IPS-NIHi7 (cell line): Measurements from ENCODE around the gene TNNI2.
A peak's percentile ranks its signal among the peaks of the same experiment; 100 is the strongest.

Experiments used
- DNase-seq: peaks from one replicate; pipeline ENCODE4 v3.0.0; 2012; ENCODE audit warnings: mixed read lengths; ENCODE audit errors: extremely low spot score

The TNNI2 gene

GRCh38 chr11:1834779-1835670, 3.8 kb upstream of the TNNI2 start, which contains the start of gene SYT8:
SYT8 (plus strand) TSS chr11:1834990; CDS start chr11:1835106, 116 bp downstream.
- no peak for DNase-seq

GRCh38 chr11:1835671-1836010, 3.1 kb upstream of the TNNI2 start:
- no peak for DNase-seq

- no peak for DNase-seq
These were observed 2.5 kb upstream of the TNNI2 start for GRCh38 chr11:1836011-1836945.

DNA sequence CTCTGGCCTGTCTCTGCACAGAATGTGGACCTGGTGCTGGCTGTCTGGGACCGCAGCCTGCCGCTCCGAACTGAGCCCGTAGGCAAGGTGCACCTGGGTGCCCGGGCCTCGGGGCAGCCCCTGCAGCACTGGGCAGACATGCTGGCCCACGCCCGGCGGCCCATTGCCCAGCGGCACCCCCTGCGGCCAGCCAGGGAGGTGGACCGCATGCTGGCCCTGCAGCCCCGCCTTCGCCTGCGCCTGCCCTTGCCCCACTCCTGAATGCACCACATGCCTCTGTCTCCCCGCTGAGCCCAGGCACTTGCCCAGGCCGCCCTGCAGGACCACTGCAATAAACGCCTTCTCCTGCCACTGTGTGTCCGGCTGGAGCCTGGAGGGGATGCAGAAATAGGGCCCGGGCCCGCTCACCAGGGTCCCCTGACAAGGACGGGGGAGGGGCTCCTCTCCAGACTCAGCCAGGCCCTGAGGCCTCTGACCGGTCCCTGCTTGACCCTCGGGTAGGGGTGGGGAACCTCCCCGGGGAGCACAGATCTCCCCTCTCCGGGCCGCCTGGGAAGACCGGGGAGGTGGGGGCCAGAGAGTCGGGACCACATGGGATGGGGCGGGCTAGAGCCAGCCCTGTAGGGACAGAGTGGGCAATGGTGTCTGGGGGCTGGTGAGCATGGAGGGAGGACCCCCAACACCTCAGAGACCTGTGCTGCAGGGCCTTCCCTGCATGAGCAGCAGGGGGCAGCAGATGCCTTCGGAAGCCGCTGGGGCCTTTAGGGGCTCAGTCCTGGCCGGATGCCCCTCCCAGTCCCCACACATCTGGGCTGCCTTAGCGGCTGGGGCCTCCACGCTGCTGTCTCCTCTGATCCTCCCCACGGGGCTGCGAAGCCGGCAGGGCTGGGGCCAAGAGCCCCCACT, 1.4 kb upstream of the TNNI2 start:
- DNase-seq, result peak; percentile 91

GRCh38 chr11:1838077-1838425, 730 bp upstream of the TNNI2 start:
- no peak for DNase-seq

DNA sequence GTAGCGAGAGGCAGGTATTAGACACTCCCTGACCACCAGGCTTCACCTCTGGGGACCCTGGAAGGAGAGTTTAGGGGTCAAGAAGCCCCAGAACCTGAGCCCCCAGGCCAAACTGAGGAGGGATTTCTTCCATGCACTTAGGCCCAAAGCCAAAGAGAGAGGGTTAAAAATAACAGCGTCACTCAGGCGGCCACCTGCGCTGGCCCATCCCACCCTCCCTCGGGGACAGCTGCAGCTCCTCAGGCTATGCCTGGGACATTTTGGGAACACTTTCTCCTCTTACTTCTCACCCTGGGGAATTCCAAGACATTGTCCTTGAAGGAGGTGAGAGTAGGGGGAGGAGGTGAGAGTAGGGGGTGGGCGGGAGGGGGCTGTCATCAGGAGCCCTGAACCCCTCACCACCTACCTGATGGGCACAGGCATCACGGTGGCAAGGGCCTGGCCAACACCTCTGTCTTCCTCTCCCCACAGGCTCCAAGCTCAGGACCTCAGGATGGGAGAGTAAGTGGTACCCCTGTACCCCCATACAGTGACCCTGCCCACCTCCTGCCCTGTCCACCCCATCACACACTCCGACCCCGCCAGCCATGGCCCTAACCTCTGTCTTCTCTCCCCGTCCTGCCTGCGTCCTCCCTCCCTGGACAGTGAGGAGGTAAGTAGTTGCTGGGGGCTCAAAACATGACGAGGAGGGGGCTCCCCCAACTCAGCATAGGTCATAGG, 583 bp downstream of the TNNI2 start:
- DNase-seq, result no peak

GRCh38 chr11:1839924-1840779, 1.4 kb downstream of the TNNI2 start:
- no peak for DNase-seq

- no peak for DNase-seq
These were observed 2.1 kb downstream of the TNNI2 start for GRCh38 chr11:1840780-1841480.

- no peak for DNase-seq
These were observed 2.8 kb downstream of the TNNI2 start for GRCh38 chr11:1841511-1842148.

DNA sequence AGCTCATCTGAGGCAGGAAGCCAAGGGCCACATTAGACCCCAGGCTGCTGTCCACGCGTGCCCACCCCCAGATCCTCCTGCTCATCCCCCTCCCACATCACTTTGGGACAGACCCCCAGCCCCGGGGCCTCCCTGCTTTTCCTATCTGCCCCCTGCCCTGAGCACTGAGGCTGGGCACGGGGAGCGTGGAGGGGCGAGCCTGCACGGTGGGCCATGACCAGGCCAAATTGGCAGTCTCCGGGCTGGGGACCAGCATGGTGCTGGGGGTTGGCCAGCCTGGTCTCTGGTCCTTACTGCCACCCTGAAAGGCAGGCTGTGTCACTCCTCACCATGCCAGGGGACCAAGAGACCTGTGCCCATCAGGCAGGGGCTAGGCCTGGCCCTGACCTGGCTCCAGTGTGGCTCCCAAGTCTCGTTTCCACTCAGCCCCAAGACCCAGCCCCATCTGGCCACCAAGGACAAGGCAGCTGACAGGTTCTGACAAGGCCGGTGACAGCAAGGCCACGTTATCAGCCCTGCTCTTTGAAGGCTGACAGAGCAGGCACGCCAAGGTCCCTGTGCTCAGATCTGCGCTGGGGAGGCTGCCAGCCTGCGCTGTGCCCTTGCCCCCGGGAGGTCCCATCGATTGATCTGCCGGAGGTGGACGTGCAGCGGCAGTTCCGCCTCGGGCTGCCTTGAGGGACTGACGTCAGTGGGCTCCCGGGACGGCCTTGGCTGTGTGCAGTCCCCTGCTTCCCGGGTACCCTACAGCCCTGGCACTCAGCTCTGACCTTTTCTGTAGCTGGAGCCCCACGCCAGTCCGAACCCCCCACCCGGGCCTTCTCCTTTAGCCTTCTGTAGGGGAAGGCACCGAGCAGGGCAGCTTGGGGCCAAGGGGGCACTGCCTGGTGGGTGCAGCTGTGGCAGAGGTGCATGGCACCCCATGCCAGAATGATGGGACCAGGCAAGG, 3.6 kb downstream of the TNNI2 start:
- no peak for DNase-seq

DNA sequence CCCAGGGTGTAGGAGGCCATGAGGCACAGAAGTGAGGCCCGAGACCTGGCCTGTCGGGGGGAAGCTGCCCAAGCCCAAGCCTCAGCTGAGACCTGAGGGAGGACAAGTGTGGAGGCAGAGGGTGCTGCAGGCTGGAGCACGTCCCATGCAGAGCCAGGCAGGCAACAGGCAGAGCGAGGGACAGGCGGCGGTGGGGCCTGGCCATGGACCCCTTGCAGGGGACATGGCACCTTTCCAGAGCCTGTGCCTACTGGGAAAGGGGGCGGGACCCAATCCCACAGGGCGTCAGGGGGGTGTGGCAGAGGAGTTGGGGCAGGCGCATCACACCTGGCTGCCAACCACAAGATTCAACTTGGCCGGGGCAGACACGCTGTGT, 4.3 kb downstream of the TNNI2 start:
- no peak for DNase-seq

DNA sequence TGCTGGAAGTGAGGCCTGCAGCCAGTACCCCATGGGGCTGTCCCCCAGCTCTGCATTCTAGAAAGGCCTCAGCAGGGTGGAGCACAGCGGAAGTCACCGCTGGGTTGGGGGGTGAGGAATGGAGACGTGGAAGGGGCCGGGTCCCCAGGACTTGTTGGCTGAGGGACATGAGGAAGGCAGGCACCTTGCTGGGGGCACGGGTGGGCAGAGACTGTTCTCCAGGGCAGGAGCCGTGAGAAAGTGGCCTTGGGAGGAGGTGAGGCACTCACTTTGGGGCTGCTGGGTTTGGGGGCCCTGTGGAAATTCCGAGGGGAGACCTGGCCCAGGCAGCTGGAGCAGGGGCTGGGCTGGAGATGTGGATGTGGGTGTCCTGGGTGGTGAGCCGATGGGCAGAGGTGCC, 5.0 kb downstream of the TNNI2 start:
- no peak for DNase-seq

DNA sequence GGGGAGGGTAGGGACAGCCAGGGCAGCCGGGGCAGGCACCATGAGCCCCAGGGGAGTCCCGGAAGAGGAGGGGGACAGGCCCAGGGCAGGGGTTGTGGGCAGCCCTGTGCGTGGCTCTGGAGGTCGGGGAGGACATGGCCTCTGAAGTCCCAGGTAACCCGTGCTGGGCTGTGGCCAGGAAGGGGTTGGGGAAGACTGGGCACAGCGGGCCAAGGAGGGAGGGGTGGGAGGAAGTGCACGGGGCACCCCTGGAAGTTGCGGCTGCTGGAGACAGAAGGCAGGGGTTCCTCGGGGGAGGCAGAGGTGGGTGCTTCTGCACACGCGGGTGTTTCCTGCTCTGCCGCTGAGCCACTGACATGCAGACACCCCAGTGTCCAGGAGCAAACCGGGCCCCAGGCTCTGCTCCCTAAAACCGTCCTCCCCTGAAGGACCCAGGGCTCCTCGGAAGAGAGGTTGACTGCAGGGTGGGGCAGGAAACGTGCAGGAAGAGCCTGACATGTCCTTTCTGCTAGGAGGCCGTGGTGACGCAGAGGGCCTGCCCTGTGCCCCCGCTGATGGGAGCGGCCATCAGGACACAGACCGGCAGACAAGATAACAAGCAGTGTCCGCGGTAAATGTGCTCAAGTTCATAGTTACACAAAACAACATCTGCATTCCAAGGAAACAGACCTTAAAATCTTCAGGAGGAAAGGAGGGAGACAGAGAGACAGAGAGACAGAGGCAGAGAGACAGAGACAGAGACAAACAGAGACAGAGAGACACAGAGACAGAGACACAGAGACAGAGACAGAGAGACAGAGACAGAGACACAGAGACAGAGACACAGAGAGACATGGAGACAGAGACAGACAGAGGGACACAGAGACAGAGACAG, 5.7 kb downstream of the TNNI2 start:
- no peak for DNase-seq

DNA sequence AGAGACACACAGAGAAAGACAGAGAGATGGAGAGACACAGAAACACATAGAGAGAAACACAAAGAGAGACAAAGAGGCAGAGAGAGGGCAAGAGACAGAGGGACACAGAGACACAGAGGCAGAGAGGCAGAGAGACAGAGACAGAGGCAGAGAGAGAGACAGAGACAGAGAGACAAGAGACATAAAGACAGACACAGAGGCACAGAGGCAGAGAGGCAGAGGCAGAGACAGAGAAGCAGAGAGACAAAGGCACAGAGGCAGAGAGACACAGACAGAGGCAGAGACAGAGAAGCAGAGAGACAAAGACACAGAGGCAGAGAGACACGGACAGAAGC, 6.3 kb downstream of the TNNI2 start:
- DNase-seq, result no peak

DNA sequence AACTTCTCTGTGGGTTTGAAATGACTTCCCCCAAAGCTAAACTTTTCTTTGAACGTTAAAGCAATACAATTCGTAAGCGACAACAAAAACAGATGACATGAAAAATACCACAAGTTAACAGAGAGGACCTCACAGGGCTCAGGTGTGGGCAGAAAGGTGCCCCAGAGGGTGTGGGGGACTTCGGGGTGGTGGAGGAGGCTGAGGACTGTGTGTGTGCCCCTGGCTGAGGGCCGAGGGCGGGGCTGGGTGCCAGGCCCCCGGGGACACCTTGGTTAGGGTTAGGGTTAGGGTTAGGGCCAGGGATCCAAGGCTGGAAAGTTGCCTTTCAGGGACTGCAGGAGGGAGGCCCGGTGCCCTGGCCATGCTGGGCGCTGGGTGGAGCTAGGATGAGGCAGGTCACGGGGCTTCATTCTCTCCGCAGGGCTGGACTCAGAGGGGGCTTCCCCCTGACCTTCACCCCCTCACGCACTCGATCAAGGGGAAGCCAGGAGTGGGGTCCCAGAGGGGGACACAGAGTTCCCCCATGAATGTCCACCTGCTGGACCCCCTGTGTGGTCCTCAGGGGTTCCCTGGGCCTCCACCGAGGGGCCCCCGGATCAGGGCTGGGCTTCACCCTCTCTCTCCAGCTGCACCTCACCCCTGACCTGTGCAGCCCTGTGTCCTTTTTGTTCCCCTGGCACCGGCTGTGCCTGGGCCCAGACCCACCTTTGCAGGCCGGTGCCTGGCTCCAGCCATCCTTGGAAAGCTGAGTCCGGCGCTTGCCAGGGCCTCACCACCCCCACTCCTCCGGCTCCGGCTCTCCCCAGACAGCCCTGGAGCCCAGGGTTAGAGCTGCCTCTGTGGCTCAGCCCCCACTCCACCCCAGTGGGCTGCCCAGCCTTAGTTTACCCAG, 7.0 kb downstream of the TNNI2 start:
- no peak for DNase-seq

GRCh38 chr11:1846453-1846932, 7.7 kb downstream of the TNNI2 start:
- no peak for DNase-seq
